Amniotic epithelial cell (primary cell): ENCODE results near the gene NOP14.
A peak's percentile ranks its signal among the peaks of the same experiment; 100 is the strongest.
"Not testable (repeated sequence)": the region's sequence is repeated elsewhere in the genome, so short reads cannot be mapped to it uniquely, and the experiment has no call there.

Experiments used
- DNase-seq: peaks from one replicate; pipeline ENCODE4 v3.0.0-alpha.2; 2010; ENCODE audit warnings: low read depth

Gene NOP14

DNA sequence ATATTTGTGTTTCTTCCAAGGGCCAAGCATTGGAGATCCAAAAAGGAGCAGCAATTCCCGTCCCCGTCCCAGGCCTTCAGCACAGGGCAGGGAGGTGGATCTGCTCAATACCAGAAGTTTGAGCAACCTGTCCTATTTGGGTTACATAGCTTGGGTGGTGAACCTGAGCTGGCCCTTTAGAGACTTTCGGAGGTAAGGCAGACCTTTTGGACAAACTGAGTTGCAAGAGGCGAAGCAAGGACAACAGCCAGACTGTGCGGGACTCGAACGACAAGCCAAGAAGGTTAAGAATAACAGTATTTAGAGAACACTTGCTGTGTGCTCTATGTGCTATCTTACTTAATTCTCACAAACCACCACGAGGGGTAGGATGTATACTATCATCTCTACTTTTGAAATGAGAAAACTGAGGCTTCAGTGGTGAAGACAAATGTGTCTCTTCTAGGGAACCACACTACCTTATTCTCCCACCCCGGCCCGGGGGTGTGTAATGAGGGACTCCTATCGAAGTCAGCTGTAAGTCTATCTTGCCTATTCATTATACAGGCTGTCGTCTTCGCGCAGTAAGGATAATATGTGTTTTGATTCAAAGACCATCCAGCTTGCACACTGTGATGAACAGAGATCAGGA, 1.3 kb downstream of the NOP14 start:
- no peak for DNase-seq

- no peak for DNase-seq
These were observed 1.8 kb downstream of the NOP14 start for GRCh38 chr4:2961421-2961810.

- DNase-seq: not testable (repeated sequence)
These were observed 2.8 kb downstream of the NOP14 start for GRCh38 chr4:2960450-2960849.

DNA sequence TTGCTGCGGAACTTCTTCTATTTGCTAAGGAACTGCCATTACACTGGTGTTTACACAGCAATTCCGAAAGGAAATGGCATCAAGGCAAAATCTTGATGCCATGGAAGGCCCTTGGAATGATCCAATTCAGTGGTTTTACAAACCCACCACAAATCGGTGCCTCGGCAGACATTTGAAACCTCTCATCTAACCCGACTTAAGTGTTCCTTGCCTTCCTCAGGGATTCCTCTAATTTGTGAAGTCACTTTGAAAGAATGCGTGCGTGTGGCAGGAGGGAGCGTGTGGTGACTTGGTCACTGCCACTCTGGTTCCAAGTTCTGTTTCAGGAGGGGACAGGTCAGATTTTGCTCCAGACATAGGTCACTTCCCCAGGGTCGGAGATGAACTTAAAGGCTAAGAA, 4.8 kb downstream of the NOP14 start:
- DNase-seq: no peak

DNA sequence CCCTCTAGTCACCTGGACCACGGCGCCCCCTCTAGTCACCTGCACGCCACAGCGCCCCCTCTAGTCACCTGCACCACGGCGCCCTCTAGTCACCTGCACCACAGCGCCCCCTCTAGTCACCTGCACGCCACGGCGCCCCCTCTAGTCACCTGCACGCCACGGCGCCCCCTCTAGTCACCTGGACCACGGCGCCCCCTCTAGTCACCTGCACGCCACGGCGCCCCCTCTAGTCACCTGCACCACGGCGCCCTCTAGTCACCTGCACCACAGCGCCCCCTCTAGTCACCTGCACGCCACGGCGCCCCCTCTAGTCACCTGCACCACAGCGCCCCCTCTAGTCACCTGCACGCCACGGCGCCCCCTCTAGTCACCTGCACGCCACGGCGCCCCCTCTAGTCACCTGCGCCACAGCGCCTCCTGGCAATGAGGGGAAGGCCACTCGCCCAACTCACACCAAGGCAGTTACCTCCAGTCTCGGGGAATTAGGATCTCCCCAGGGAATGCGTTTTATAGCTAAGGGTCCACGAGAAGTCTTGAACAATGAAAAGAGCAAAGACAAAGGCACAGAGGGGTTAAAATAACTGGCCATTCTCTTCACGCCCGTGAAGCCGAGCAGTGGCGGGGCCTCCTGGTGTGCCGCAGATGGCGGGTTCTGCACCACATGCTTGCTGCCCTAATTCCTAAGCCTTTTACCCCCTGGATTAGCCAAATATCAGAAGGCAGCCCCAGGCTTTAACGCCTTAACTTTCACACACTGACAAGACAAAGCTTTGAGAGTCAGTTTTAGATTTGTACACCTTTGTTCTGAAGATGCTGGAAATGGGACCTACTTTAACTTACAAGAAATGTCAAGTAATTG, 7.8 kb downstream of the NOP14 start:
- not testable (repeated sequence) for DNase-seq

GRCh38 chr4:2954358-2955185, 8.6 kb downstream of the NOP14 start:
- DNase-seq: peak; percentile 42

GRCh38 chr4:2953496-2953895, 9.7 kb downstream of the NOP14 start:
- no peak for DNase-seq

GRCh38 chr4:2950221-2950989, 12.8 kb downstream of the NOP14 start:
- peak; percentile 69 for DNase-seq

- DNase-seq: no peak
These were observed 13.5 kb downstream of the NOP14 start for GRCh38 chr4:2949782-2950125.

DNA sequence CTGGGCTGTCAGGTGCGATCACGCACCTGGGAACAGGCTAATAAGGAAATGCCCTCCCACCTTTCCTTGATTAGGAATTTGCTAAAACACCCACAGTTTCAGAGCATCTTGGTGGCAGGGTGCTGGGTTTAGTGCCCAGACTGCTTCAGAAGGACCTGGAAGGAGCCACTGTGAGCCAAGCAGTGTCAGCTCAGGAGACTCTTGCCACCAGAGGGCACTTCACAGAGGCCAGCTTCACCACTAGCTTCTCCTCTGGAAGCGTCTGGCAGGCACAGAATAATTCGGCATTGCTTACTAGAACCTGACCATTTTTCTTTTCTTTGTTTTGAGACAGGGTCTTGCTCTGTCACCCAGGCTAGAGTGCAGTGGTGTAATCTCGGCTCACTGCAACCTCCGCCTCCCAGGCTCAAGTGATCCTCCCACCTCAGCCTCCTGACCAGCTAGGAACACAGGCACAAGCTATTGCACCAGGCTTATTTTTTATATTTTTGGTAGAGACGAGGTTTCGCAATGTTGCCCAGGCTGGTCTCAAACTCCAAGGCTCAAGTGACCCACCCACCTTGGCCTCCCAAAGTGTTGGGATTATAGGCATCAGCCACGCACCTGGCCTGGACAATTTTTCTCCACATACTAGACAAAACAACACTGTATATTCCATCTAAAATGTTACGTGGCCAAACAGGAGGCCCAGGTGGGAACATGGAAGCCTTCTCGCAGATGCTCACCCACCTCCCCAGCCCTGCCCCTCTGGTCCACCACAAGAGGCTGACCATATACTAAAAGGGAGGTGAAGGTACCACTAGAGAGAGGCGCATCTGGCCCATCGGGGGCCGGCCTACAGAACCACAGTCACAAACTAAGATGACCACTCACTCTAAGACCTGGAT, 14.1 kb downstream of the NOP14 start:
- DNase-seq: no peak

DNA sequence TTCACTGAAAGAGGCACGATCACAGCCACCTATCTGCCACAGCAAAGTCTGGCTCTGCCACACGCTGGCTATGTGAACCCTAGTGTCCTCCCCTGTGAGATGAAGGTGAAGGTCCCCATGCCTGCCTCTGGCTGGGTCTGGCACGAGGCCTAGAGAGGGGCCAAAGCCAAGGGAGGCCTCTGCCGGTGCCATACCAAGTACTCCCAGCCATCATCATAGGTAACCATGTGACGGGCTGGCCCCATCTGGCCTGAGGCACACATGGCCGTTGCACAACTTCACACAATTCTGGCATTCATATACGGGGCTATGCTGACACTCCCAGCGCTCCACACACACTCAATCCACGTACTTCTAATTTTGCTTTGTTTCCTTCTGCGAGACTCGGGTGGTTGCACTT, 15.3 kb downstream of the NOP14 start:
- DNase-seq: no peak

DNA sequence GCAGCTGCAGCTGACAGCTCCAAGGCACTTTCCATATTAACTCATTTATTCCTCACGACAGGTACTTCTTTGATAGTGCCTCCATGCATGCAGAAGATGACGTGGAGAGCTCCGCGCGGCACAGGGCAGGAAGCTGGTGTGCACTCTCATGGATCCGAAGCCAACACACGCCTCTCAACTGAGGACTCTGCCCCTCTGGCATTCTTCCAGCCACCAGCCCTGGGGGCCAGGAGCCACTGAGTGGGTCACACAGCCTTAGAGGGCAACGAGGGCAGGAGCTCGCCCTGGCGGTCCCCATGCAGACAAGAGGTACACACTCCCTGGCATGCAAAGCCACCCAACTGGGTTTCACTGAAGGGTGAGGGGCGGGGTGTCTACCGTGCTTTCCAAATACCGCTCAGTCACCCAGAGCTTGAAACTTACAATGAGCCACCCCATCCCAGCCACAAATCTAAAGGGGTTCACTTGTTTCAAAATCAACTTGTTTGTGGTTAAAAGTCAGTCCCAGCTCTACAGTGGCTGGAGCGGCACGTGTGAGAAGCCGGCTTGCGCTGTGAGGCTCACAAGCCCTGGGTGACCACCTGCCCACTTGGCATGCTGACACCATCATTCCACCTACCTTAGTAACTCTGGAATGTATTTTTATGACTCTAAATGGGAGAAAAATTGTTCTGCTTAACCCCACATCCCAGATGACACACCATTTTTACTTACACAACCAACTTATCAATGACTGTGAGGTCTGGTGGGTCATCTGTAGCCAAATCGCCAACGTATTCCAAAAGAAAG, 16.2 kb downstream of the NOP14 start:
- peak; percentile 32 for DNase-seq

DNA sequence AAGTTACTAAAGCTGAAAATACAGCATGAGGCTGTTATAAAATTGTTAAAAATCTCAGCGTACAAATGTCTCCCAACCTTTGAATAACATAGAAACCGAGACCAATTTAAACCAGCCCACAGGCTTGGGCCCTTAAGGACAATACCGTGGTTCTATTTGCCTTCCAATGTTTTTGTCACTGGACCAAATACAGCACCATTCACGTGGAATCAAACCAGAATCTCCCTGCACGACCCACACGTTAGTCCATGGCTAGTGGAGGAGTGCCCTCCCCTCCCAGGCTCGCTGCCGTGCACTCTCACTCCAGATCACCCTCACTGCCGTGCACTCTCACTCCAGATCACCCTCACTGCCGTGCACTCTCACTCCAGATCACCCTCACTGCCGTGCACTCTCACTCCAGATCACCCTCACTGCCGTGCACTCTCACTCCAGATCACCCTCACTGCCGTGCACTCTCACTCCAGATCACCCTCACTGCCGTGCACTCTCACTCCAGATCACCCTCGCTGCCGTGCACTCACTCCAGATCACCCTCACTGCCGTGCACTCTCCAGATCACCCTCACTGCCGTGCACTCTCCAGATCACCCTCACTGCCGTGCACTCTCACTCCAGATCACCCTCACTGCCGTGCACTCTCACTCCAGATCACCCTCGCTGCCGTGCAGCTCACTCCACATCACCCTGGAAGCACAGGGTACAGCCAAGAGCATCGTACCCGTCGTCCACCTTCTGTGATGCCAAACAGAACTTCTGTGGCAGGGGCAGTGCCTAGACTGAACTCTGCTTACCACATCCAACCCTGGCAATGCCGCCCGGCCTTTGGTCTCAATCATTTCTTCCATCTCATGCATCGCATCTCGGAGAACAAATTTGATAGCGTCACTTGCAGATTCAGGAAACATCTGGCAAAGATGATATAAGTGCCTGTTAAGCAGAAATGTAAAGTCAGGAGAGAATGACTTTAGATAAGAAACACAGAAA, 17.3 kb downstream of the NOP14 start:
- DNase-seq: not testable (repeated sequence)

DNA sequence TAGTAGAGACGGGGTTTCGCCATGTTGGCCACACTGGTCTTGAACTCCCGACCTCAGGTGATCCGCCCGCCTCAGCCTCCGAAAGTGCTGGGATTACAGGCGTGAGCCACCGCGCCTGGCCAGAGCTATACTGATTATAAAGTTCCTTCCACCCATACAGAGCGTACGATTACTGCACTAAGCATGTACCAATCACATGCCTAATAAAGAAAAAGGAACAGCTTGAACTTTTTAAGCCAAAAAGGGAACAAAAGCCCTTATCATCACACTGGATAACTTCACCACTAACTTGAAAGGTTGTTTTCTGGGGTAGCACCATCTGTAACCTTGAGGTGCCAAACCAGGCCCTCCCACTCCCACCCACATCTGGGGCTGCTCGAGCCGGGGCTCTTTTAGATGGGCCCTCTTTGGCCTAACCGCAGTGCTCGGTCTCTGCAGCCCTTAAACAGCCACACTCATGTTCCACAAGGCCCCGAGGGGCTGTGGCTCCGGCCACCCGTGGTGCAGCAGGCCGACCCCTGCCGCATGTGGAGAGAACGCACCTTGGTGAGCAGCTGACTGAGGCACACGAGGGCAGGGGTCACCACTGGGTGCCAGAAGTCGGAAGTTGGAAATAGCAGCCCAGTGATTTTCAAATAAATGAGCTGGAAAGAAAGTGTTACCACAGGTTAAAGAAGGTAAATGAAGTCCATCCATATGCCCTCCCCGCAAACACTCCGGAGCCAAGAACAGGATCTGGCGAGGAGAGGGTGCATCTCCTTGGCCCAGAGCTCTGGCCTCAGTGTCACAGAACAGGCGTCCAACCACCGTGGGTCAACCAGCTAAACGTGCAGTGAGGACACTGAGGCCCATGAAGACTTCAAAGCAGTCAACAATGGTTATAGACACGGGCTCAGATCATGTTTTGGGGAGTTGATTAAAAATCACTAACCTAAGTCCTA, 18.4 kb downstream of the NOP14 start:
- no peak for DNase-seq

DNA sequence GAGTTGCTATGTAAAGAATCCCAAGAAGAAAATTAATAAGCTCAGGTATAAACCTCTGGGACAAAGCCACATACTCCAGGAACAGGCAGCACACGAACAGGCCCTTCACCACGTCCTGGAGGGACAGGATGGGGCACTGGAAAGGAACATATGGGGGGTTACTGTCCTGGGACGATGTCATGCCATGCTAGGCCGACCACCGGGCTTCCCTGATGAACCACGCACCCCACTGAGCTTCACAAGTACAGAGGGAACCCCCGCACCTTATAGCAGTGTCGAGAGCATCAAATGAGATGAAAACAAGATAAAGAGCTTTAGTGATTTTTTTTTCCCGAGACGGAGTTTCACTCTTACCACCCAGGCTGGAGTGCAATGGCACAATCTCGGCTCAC, 19.1 kb downstream of the NOP14 start:
- DNase-seq: no peak

DNA sequence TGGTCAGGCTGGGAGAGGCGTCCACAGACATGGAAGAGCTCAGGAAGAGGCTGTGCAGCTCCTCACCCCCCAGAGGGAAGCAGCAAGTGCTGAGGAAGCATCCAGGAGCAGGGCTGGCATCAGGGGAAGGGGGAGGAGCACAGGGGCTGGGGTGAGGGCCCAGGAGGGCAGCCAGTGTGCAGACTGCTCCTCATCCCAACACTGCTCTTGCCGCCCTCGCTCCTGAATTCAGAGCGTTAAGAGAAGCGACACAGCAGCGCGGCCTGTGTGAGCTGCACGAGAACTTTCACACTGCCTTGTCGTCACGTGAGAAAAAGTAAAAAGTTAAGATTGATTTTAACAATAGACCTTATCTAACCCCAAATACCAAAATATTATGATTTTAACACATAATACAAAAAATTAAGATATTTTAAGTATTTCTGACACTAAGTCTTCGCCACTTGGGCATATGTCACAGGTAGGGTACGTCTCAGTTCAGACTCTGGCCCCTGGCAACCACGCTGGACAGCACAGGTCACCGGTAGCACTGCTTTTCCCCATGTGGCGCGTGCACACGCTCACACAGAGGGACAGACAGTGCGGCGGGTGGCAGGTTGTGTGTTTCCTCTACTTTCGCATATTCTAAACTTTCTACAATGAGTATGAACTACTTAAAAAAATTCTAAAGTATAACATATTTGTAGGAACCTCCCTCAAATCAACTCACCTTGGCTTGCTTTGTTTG, 19.7 kb downstream of the NOP14 start:
- DNase-seq: no peak
